Stimulated activated CD4-positive, alpha-beta T cell treated with anti-CD3 and anti-CD28 coated beads, TNF-alpha, amount 100 ng/mL, for 1 hour (primary cell): ENCODE data around the gene CMTM7.

Source experiments
- DNase-seq, 3 donors: peaks; one replicate each; pipeline ENCODE4 v3.0.0-alpha.2; 2020; ENCODE audit warnings: low read depth in 3 of 3, low spot score in 1 of 3

CMTM7 gene

DNA sequence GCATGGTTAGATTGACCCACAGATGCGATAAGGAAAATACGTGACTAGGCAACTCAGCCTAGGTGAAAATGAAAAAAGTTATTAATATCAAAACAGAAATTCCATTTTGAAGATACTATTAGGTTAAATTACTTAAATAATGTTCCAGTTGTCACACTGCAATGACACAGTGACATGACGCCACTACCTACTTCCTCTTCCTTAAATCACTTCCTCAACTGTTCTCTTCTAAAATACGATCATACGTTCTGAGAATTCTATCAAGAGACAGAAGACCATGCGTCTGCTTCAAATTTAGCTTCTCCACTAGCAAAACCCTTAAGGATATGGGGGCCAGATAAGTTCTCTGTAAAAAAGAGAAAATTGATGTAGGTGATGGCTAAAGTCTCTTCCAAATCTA is 92.8 kb downstream of the CMTM7 start:
- no peak for DNase-seq

DNA sequence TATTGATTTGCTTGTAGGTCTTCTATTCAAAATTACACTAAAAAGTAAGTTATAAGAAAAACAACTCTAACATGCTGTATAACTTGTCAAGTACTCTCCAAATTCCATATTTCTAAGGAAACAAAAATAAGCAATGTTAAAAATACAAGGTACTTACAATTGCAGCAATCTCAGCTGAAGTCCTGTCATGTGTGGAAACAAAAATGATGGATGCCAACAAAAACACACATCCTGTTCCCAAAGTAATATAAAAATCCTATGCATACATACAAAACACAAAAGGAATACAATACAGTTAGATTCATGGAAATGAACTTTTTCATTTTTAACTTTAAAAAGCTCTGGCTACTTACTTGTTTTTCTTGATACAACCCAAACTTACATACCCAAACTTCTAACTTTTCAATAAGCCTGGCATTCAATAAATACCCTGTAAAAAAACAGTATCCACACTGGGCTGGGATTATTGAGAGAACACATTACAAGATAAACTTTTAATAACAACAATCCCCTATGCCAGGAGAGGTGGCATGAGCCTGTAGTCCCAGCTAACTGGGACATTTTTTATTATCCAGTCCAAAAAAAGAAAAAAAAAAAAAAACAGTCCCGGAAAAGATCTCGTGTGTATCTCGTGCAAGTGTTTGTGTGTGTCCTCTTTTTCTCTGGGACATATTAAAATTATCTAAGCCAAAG is 96.3 kb downstream of the CMTM7 start:
- no peak for DNase-seq

DNA sequence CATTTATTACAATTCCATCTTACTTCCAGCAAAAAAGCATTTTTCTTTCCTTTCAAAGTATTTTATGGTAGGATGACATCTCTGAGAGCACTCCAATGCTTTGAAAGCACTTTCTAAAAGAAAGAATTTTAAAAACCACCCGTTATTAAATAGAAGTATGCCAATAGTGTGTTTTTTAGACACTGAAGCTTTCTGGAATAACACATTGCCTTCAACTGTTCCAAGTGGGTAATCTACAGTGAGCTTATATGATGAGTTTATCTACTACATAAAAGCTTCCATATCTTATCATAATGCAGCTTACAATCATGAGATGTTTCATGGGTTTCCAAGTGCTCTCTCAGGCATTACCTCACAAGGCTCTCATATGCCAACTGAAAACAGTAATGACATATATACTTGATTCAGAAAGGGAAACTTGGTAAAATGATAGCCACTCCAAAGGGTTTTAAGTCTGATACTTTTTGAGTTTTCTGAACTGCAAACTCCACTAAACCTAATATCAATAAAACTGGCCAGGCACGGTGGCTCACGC is 96.9 kb downstream of the CMTM7 start:
- no peak for DNase-seq

DNA sequence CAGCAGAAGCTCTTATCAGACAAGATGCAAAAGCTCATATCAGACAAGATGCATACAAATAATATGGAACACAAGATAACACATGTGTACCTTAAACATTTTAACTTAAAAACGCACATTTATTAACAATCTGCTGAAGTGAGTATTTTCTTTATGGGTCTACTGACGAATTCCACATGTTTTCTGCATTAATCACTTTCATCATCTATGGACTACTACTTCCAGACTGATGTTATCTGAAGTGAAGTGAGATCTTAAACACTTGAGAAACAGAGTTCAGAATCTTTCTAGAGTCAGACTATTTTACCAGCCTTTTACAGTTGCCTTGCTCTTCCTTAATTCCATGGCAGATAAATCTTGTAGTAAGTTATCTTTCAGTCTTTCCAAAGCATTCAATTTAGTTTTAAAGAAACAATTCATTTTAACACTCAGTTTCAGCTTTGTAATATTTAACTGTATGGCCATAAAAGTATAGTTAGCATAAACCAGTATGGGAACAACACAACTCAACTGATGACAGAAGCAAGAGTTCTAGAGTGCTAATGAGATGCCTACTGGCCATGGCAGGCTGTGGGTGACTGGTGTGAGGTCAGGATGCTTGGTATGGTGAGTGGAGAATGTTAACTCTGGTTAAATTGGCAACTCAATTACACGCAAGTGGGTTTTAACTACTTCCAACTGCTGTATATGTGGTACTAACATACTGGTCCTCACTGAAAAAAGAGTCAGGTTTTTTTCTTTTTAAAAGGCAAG is 101.2 kb downstream of the CMTM7 start:
- DNase-seq: no peak

DNA sequence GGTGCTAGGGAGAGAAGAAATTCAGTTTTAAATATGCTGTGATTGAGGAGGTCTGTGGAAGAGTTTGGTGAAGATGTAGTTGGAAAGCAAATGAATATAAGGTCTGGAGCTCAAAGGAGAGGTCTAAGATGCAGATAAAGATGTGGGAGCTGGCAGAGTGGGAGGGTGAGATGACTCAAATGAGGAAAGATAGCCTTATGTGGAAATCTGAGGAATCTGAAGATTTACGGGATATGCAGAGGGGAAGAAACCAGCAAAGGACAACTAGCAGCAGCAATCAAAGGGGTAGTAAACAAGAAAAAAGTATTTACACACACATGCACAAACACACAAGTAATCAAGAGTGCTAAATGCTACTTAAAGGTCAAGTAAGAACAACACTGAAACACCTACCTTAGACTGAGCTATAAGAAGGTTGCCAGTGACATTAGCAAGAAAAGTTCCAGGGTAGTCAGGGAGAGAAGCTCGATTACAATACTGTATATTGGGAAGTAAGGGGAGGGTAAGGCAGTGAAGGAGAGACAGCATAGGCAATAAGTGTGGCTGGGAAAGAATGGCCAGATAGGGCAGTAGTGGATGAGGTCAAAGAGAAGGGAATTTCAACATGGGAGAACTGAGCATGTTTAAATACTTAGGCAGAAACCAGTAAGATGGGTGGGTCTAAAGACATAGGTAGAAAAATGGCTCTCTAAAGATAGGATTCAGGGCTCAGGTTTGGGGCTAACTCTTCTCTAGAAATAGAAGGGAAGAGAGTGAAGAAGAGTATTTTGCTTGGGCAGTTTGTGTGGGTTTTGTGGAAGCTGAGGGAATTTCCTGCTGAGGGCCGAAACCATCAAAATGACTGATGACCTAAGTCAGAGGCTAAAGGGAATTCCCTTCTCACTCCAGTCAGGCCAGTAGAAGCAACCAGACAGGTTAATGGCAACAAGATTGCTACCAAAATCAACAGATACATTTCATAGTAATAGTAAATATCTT is 102.1 kb downstream of the CMTM7 start:
- DNase-seq: no peak

DNA sequence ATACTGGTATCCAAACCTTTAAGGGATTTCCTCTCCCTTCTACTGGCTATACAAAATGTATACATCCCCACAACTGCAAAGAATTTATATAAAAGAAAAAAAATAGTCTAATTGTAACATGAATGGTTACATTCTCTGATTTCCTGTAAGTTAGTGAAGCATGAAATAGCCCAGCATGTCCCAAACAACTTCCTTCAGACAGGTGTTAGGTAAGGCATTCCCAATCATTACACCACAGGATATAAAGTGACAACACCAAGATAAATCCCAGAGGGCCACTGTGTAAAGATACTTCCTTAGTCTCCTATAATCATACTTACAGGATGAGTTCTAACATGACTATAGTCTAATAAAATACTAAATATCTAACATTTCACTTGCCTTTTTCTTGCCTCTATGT is 103.4 kb downstream of the CMTM7 start:
- no peak for DNase-seq

GRCh38 chr3:32495609-32496008 is 104.0 kb downstream of the CMTM7 start:
- no peak for DNase-seq

GRCh38 chr3:32498252-32498651 is 106.6 kb downstream of the CMTM7 start:
- DNase-seq: no peak

GRCh38 chr3:32498992-32499391 is 107.3 kb downstream of the CMTM7 start:
- DNase-seq: no peak

DNA sequence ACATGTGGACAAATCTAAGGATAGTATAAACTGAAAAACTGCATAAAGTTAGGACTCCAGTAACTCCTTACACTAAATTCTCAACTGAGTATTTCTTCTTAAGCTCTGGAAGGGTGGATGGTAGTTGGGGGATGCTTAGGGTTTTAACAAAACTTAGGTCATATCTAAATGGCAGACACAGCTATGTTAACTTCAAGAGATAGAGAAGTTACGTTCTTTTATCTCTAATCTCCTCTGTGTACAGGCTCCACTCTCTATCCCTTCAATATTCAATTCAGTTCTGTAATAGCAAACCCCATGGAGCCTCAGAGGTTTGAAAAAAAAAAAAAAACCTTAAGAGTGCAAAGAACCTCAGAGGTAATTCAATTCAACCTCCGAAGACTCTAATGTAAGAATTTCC is 107.9 kb downstream of the CMTM7 start:
- DNase-seq: no peak

DNA sequence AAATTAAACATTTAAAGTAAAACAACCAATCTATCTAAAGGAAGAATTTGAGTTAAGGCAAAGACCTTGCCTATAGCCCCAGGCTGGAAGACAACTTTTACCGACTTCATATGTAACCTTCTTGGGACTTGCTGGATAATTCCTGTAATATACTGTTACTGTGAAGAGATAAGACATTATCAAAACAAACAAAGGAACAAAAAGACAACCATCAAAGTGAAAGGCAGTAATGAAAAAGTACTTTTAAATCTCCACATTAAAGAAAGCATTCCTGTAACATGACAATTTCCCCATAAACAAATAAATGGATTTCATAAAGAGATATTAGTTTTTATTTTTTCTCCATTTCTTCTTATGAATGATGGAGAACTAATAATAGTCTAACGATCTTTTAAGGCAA is 108.6 kb downstream of the CMTM7 start:
- no peak for DNase-seq

GRCh38 chr3:32500880-32501782 is 109.5 kb downstream of the CMTM7 start:
- no peak for DNase-seq

- DNase-seq: no peak
These were observed 110.1 kb downstream of the CMTM7 start for GRCh38 chr3:32501783-32502117.

GRCh38 chr3:32502118-32502945 is 110.7 kb downstream of the CMTM7 start, which contains the start of gene CMTM6:
Gene CMTM6, minus strand, starts transcription at chr3:32502852. Its CDS starts 107 bp downstream, at chr3:32502745.
- DNase-seq: peak; percentile 20 to 60 (median 50)

GRCh38 chr3:32502946-32503286 is 111.3 kb downstream of the CMTM7 start:
- DNase-seq: no peak
